LNCAP (cell line): ENCODE results near the gene GUCA2B.

ENCODE experiments used
- CTCF ChIP-seq: fragments of 450-650 bp; IDR thresholded peaks from 2 replicates; pipeline ENCODE4 v1.5.1; 2017; ENCODE audit warnings: mild to moderate bottlenecking

GUCA2B gene

GRCh38 chr1:42125552-42125951 lies 27.7 kb upstream of the GUCA2B start:
- no peak for TF ChIP-seq CTCF

- no peak for TF ChIP-seq CTCF
Observed at GRCh38 chr1:42127767-42128166, 25.4 kb upstream of the GUCA2B start.

- no peak for TF ChIP-seq CTCF
Observed at GRCh38 chr1:42128499-42128898, 24.7 kb upstream of the GUCA2B start.

GRCh38 chr1:42128964-42129363 lies 24.2 kb upstream of the GUCA2B start:
- TF ChIP-seq CTCF = no peak

- no peak for TF ChIP-seq CTCF
Observed at GRCh38 chr1:42130061-42130660, 23.0 kb upstream of the GUCA2B start.

- TF ChIP-seq CTCF = no peak
Observed at GRCh38 chr1:42133390-42133789, 19.8 kb upstream of the GUCA2B start.

GRCh38 chr1:42133809-42134526 lies 19.2 kb upstream of the GUCA2B start:
- no peak for TF ChIP-seq CTCF
